Osteocyte (in vitro differentiated cells): ENCODE data around the gene C2orf42. TPM values are rescaled to one million over a fixed set of nuclear protein-coding genes. Genes with fewer than 3 reads are reported as not detected.
A peak's percentile ranks its signal among the peaks of the same experiment; 100 is the strongest.

Experiments
- DNase-seq: peaks from one replicate; pipeline ENCODE4 v3.0.0; 2021; ENCODE audit warnings: mixed read lengths; ENCODE audit not compliant: unreplicated experiment; ENCODE audit errors: extremely low spot score
- H3K27ac Mint-ChIP-seq: one replicate; pipeline ENCODE4 v1.8.0; 2021; ENCODE audit warnings: mild to moderate bottlenecking, mixed read lengths; ENCODE audit not compliant: unreplicated experiment
- H3K27me3 Mint-ChIP-seq: one replicate; pipeline ENCODE4 v1.8.0; 2021; ENCODE audit warnings: mixed read lengths; ENCODE audit not compliant: unreplicated experiment
- H3K36me3 Mint-ChIP-seq: one replicate; pipeline ENCODE4 v1.8.0; 2021; ENCODE audit warnings: mixed read lengths; ENCODE audit not compliant: unreplicated experiment
- H3K4me1 Mint-ChIP-seq: one replicate; pipeline ENCODE4 v1.8.0; 2021; ENCODE audit warnings: mixed read lengths; ENCODE audit not compliant: unreplicated experiment
- H3K4me3 Mint-ChIP-seq: one replicate; pipeline ENCODE4 v1.8.0; 2021; ENCODE audit warnings: mild to moderate bottlenecking, moderate library complexity, mixed read lengths; ENCODE audit not compliant: unreplicated experiment
- H3K9me3 Mint-ChIP-seq: one replicate; pipeline ENCODE4 v1.8.0; 2021; ENCODE audit warnings: mixed read lengths; ENCODE audit not compliant: unreplicated experiment
- total RNA-seq: library from RNA; stranded (reverse); gene quantifications from 2 replicates; pipeline ENCODE4 v1.2.1, GENCODE V29; 2021
- TF ChIP-seq, protein P1 (sequence below): fragments of 200-600 bp; sonication (generic); IDR thresholded peaks from 2 replicates; pipeline ENCODE4 v1.5.0; 2021; ENCODE audit warnings: antibody characterized with exemption, mild to moderate bottlenecking, moderate library complexity

The C2orf42 gene
- total RNA-seq, 1 donor from 2014 or later: 25.7 TPM

DNA sequence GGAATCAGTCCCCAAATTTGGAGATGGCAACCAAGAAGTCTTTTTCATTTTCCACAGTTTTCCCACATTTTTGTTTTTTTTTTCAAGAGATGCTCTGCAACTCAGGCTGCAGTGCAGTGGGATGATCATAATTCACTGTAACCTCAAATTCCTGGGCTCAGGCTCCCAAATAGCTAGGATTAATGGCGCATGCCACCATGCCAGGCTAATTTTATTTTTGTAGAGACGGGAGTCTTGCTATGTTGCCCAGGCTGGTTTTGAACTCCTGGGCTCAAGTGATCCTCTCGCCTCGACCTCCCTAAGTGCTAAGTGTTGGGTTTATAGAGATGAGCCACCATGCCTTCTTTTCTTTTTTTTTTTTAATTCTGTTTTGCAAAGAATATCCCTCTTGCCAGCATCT is 68.3 kb downstream of the C2orf42 start:
- TF ChIP-seq, protein P1, sequence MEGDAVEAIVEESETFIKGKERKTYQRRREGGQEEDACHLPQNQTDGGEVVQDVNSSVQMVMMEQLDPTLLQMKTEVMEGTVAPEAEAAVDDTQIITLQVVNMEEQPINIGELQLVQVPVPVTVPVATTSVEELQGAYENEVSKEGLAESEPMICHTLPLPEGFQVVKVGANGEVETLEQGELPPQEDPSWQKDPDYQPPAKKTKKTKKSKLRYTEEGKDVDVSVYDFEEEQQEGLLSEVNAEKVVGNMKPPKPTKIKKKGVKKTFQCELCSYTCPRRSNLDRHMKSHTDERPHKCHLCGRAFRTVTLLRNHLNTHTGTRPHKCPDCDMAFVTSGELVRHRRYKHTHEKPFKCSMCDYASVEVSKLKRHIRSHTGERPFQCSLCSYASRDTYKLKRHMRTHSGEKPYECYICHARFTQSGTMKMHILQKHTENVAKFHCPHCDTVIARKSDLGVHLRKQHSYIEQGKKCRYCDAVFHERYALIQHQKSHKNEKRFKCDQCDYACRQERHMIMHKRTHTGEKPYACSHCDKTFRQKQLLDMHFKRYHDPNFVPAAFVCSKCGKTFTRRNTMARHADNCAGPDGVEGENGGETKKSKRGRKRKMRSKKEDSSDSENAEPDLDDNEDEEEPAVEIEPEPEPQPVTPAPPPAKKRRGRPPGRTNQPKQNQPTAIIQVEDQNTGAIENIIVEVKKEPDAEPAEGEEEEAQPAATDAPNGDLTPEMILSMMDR: no peak
- DNase-seq: no peak
- peak overlapping the region; percentile 100 for H3K27ac Mint-ChIP-seq
- H3K9me3 Mint-ChIP-seq: no peaks in the 10 kb centered on the region
- no peaks in the 10 kb centered on the region for H3K36me3 Mint-ChIP-seq
- H3K4me3 Mint-ChIP-seq: no peak overlapping the region
- peaks cover 48% of the 10 kb centered on the region for H3K4me1 Mint-ChIP-seq
- H3K27me3 Mint-ChIP-seq: no peaks in the 10 kb centered on the region

DNA sequence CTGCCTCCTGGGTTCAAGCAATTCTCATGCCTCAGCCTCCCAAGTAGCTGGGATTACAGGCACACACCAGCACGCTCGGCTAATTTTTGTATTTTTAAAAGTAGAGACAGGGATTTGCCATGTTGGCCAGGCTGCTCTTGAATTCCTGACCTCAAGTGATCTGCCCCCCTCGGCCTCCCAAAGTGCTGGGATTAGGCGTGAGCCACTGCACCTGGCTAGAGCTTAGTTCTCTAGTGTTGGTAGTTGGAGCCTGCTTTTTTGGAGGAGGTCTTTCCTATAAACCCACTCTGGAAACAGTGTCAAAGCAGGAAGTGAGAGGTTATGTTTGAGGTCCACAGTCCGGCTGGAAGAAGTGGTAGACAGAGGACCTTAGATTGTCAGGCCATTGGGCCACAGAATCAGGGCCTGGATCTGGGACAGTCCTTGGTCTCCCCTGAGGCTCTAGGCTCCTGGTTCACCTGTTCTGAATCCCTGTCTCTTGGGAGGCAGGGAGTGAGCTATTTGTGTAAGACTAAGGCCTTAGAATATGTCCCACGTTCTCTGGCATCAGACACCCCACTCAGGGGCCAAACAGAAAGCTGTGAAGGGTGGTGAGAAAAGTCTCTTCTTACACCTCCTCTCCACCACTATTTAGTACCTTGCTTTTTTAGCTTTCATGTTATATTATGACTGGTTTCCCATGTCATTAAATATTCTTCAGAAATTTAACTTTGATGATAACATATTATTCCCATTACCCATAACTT is 69.0 kb downstream of the C2orf42 start:
- TF ChIP-seq, protein P1: no peak
- Mint-ChIP-seq H3K9me3 (no peaks in the 10 kb centered on the region), H3K27me3 (no peaks in the 10 kb centered on the region), H3K4me1 (peaks cover 49% of the 10 kb centered on the region), H3K36me3 (no peaks in the 10 kb centered on the region), H3K27ac (no peak overlapping the region), H3K4me3 (no peak overlapping the region)
- DNase-seq: no peak

DNA sequence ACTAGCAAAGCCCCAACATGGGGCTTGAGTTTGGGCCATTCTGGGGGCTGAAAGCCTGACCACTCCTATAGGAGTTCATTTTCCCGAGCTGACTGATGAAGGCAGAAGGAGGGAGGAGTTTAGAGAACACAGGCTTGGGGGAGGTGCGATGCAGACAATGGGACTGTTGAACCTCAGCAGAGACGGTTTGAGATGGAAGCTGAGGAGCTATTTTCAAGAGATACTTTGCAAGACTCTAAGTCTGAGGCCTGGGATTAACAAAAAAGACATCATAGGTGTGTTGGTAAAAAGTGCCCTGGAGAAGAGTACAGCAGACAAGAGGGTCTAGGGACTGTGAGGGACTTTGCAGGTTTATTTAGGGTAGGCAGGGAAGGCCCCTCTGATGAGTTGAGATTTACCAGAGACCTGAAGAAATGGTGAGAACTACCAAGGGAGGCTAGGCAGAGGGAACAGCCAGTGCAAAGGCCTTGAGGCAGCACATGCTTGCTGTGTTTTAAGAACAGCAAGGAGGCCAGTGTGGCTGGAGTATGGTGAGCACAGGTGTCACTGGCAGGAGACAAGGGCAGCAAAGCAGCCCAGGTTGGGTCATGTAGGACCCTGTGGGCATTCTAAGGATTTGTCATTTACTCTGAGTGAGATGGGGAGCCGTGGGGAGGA is 71.9 kb downstream of the C2orf42 start:
- H3K27ac Mint-ChIP-seq: no peak overlapping the region
- H3K9me3 Mint-ChIP-seq: no peaks in the 10 kb centered on the region
- H3K36me3 Mint-ChIP-seq: no peaks in the 10 kb centered on the region
- no peaks in the 10 kb centered on the region for H3K27me3 Mint-ChIP-seq
- TF ChIP-seq, protein P1: no peak
- H3K4me1 Mint-ChIP-seq: peaks cover 23% of the 10 kb centered on the region
- no peak overlapping the region for H3K4me3 Mint-ChIP-seq
- DNase-seq: no peak

DNA sequence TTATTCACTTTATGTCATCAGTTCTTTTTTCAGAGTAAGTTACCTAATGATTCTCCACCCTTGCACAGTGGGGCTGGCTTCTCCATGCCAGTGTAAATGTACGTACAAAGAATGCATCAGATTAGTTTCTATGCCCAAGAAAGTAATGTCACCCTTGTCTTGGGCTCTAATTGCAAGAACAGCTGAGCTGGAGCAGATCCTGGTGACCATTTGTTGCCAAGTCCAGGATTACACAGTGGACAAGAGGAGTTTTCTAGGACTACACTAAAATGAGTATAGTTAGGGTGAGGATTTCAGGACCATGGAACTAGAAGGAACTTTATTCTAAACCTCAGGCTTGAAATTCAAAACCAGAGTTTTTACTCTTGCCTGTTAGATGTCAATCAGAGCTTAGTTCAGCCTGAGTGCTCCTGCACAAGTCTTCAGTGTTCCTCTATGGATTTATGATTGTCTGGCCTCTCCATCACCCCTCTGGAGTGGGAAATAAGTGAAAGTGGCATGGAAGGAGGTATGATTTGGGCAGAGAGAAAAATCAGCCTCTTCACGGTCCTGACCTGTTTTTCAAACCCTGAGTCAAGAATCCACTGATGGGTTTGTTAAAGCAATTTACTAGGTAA is 73.8 kb downstream of the C2orf42 start:
- no peak overlapping the region for H3K4me3 Mint-ChIP-seq
- H3K27me3 Mint-ChIP-seq: no peaks in the 10 kb centered on the region
- no peak overlapping the region for H3K27ac Mint-ChIP-seq

More for the DNA sequence above, 73.8 kb downstream of the C2orf42 start:
- H3K4me1 Mint-ChIP-seq: peaks cover 20% of the 10 kb centered on the region
- no peaks in the 10 kb centered on the region for H3K9me3 Mint-ChIP-seq
- H3K36me3 Mint-ChIP-seq: no peaks in the 10 kb centered on the region
- no peak for DNase-seq
- TF ChIP-seq, protein P1: no peak
